BLaER1 (cell line): Measurements from ENCODE around the gene POLR3F.
"Not testable (repeated sequence)": the region's sequence is repeated elsewhere in the genome, so short reads cannot be mapped to it uniquely, and the experiment has no call there.

Source experiments
- H3K27ac ChIP-seq: shearing (Covaris generic); formaldehyde crosslinking; 2 replicates; pipeline ENCODE4 v1.8.1; 2022
- H3K27me3 ChIP-seq: shearing (Covaris generic); formaldehyde crosslinking; 2 replicates; pipeline ENCODE4 v1.8.1; 2022
- H3K36me3 ChIP-seq: shearing (Covaris generic); formaldehyde crosslinking; 2 replicates; pipeline ENCODE4 v1.8.1; 2022
- H3K4me1 ChIP-seq: shearing (Covaris generic); formaldehyde crosslinking; 2 replicates; pipeline ENCODE4 v1.8.1; 2022
- H3K4me2 ChIP-seq: shearing (Covaris generic); formaldehyde crosslinking; 2 replicates; pipeline ENCODE4 v1.8.1; 2022
- H3K4me3 ChIP-seq: shearing (Covaris generic); formaldehyde crosslinking; 2 replicates; pipeline ENCODE4 v1.8.1; 2022
- H3K9ac ChIP-seq: shearing (Covaris generic); formaldehyde crosslinking; 2 replicates; pipeline ENCODE4 v1.8.1; 2022
- H3K9me3 ChIP-seq: shearing (Covaris generic); formaldehyde crosslinking; 2 replicates; pipeline ENCODE4 v1.8.1; 2022
- H4K20me1 ChIP-seq: shearing (Covaris generic); formaldehyde crosslinking; 2 replicates; pipeline ENCODE4 v1.8.1; 2022
- Cebpa-rat ChIP-seq: shearing (Covaris generic); IDR thresholded peaks from 2 replicates; pipeline ENCODE4 v1.8.1; 2022

The POLR3F gene

GRCh38 chr20:18456600-18456999 lies 10.6 kb upstream of the POLR3F start:
- no peak overlapping the region for H3K27ac ChIP-seq
- H4K20me1 ChIP-seq = no peaks in the 10 kb centered on the region
- H3K9me3 ChIP-seq = no peaks in the 10 kb centered on the region
- TF ChIP-seq Cebpa-rat = no peak
- no peak overlapping the region for H3K4me3 ChIP-seq
- no peaks in the 10 kb centered on the region for H3K4me1 ChIP-seq
- H3K36me3 ChIP-seq = no peaks in the 10 kb centered on the region
- H3K4me2 ChIP-seq = no peak overlapping the region
- H3K27me3 ChIP-seq = no peaks in the 10 kb centered on the region
- no peak overlapping the region for H3K9ac ChIP-seq

GRCh38 chr20:18465536-18466200 lies 1.5 kb upstream of the POLR3F start:
- Histone ChIP-seq H3K9ac (no peak overlapping the region), H3K4me3 (no peak overlapping the region)

GRCh38 chr20:18466574-18466893 lies 656 bp upstream of the POLR3F start:
- H3K4me3 ChIP-seq = peak overlapping the region; percentile 82
- H3K4me2 ChIP-seq = peak overlapping the region; percentile 91
- 0 out of 2 replicates have a peak overlapping the region, but pooled peaks have one; percentile 92 for H3K27ac ChIP-seq
- H3K9me3 ChIP-seq = no peaks in the 10 kb centered on the region
- H3K9ac ChIP-seq = peak overlapping the region; percentile 91
- peaks cover 22% of the 10 kb centered on the region for H3K4me1 ChIP-seq
- 0 out of 2 replicates have a peak, but pooled peaks cover 4% of the 10 kb centered on the region for H4K20me1 ChIP-seq
- H3K27me3 ChIP-seq = no peaks in the 10 kb centered on the region
- no peak for TF ChIP-seq Cebpa-rat
- H3K36me3 ChIP-seq = peaks cover 24% of the 10 kb centered on the region

More at GRCh38 chr20:18465536-18466200, 1.5 kb upstream of the POLR3F start:
- peaks cover 22% of the 10 kb centered on the region for H3K4me1 ChIP-seq
- H4K20me1 ChIP-seq = no peaks in the 10 kb centered on the region
- no peaks in the 10 kb centered on the region for H3K27me3 ChIP-seq
- peak overlapping the region; percentile 91; the same call in 1 of the 2 replicates for H3K4me2 ChIP-seq
- no peak for TF ChIP-seq Cebpa-rat
- H3K9me3 ChIP-seq = no peaks in the 10 kb centered on the region
- no peak overlapping the region for H3K27ac ChIP-seq
- H3K36me3 ChIP-seq = peaks cover 16% of the 10 kb centered on the region

- Histone ChIP-seq H3K9me3 (no peaks in the 10 kb centered on the region), H3K36me3 (peaks cover 93% of the 10 kb centered on the region), H3K9ac (no peak overlapping the region), H4K20me1 (no peaks in the 10 kb centered on the region), H3K4me2 (no peak overlapping the region), H3K27me3 (no peaks in the 10 kb centered on the region), H3K4me3 (no peak overlapping the region), H3K27ac (no peak overlapping the region), H3K4me1 (no peaks in the 10 kb centered on the region)
- no peak for TF ChIP-seq Cebpa-rat
Measured at GRCh38 chr20:18477218-18477617, 10.0 kb downstream of the POLR3F start.

- Histone ChIP-seq H3K27me3 (no peaks in the 10 kb centered on the region), H3K4me3 (no peak overlapping the region), H3K4me2 (no peak overlapping the region), H3K36me3 (peaks cover 96% of the 10 kb centered on the region), H3K9ac (no peak overlapping the region), H3K4me1 (no peaks in the 10 kb centered on the region), H3K27ac (no peak overlapping the region), H3K9me3 (no peaks in the 10 kb centered on the region), H4K20me1 (no peaks in the 10 kb centered on the region)
- TF ChIP-seq Cebpa-rat = no peak
Measured at GRCh38 chr20:18477821-18478220, 10.6 kb downstream of the POLR3F start.

- no peak overlapping the region for H3K27ac ChIP-seq
- TF ChIP-seq Cebpa-rat = no peak
- H3K4me1 ChIP-seq = no peaks in the 10 kb centered on the region
- no peak overlapping the region for H3K4me3 ChIP-seq
- H3K9me3 ChIP-seq = no peaks in the 10 kb centered on the region
- H4K20me1 ChIP-seq = no peaks in the 10 kb centered on the region
- H3K9ac ChIP-seq = no peak overlapping the region
- peaks cover 96% of the 10 kb centered on the region for H3K36me3 ChIP-seq
- no peak overlapping the region for H3K4me2 ChIP-seq
- no peaks in the 10 kb centered on the region for H3K27me3 ChIP-seq
Measured at GRCh38 chr20:18481596-18481995, 14.4 kb downstream of the POLR3F start.

- no peak overlapping the region for H3K27ac ChIP-seq
- no peaks in the 10 kb centered on the region for H3K27me3 ChIP-seq
- H4K20me1 ChIP-seq = no peaks in the 10 kb centered on the region
- no peak overlapping the region for H3K4me2 ChIP-seq
- H3K9me3 ChIP-seq = no peaks in the 10 kb centered on the region
- H3K9ac ChIP-seq = no peak overlapping the region
- no peak for TF ChIP-seq Cebpa-rat
- H3K4me3 ChIP-seq = no peak overlapping the region
- H3K4me1 ChIP-seq = no peaks in the 10 kb centered on the region
- peaks cover 89% of the 10 kb centered on the region for H3K36me3 ChIP-seq
Measured at GRCh38 chr20:18488301-18488700, 21.1 kb downstream of the POLR3F start.

- Histone ChIP-seq H3K9ac (peak overlapping the region; percentile 76; the same call in 1 of the 2 replicates), H3K4me3 (peak overlapping the region; percentile 79)
- no peak for TF ChIP-seq Cebpa-rat
Measured at GRCh38 chr20:18496042-18496441, 28.9 kb downstream of the POLR3F start.

GRCh38 chr20:18496740-18497592 lies 29.8 kb downstream of the POLR3F start, which contains the start of gene RBBP9:
Gene RBBP9 (minus strand): TSS chr20:18497225. CDS start chr20:18497167, 58 bp downstream.
- peak within 1 kb of the TSS; percentile 39; the same call in 1 of the 2 replicates for H3K27ac ChIP-seq

More at GRCh38 chr20:18496042-18496441, 28.9 kb downstream of the POLR3F start:
- Histone ChIP-seq H3K27ac (no peak overlapping the region), H3K36me3 (peaks cover 28% of the 10 kb centered on the region), H4K20me1 (no peaks in the 10 kb centered on the region), H3K4me2 (peak overlapping the region; percentile 79), H3K27me3 (no peaks in the 10 kb centered on the region), H3K9me3 (no peaks in the 10 kb centered on the region), H3K4me1 (peaks cover 15% of the 10 kb centered on the region)

GRCh38 chr20:18497603-18498002 lies 30.4 kb downstream of the POLR3F start:
- H3K4me2 ChIP-seq = peak overlapping the region; percentile 79
- peaks cover 13% of the 10 kb centered on the region for H3K36me3 ChIP-seq
- TF ChIP-seq Cebpa-rat = no peak
- H3K9ac ChIP-seq = no peak overlapping the region
- H3K4me3 ChIP-seq = peak overlapping the region; percentile 79
- H3K27ac ChIP-seq = 0 out of 2 replicates have a peak overlapping the region, but pooled peaks have one; percentile 39
- no peaks in the 10 kb centered on the region for H4K20me1 ChIP-seq
- peaks cover 15% of the 10 kb centered on the region for H3K4me1 ChIP-seq
- no peaks in the 10 kb centered on the region for H3K9me3 ChIP-seq
- H3K27me3 ChIP-seq = no peaks in the 10 kb centered on the region

More at GRCh38 chr20:18496740-18497592, 29.8 kb downstream of the POLR3F start, which contains the start of gene RBBP9:
- Histone ChIP-seq H3K9ac (peak within 1 kb of the TSS; percentile 76), H3K4me3 (peak within 1 kb of the TSS; percentile 79), H3K4me2 (peak within 1 kb of the TSS; percentile 79), H3K27me3 (no peaks in the 10 kb centered on the region), H4K20me1 (no peaks in the 10 kb centered on the region), H3K4me1 (peaks cover 15% of the 10 kb centered on the region), H3K36me3 (peaks cover 19% of the 10 kb centered on the region), H3K9me3 (no peaks in the 10 kb centered on the region)
- no peak for TF ChIP-seq Cebpa-rat

- H3K27me3 ChIP-seq, H4K20me1 ChIP-seq, H3K27ac ChIP-seq, H3K4me2 ChIP-seq, H3K36me3 ChIP-seq, H3K4me1 ChIP-seq, H3K4me3 ChIP-seq, H3K9ac ChIP-seq, H3K9me3 ChIP-seq: not testable (repeated sequence)
Measured at GRCh38 chr20:18501672-18502071, 34.5 kb downstream of the POLR3F start.
